H7 (cell line): ENCODE data around the gene SLC23A3. TPM values are rescaled to one million over a fixed set of nuclear protein-coding genes. Genes with fewer than 3 reads are reported as not detected.
A peak's percentile ranks its signal among the peaks of the same experiment; 100 is the strongest.

Source experiments
- DNase-seq: peaks from one replicate; pipeline ENCODE4 v3.0.0; 2012
- H3K27me3 ChIP-seq: 2 replicates; pipeline ENCODE4 v1.6.0; 2011; ENCODE audit warnings: mild to moderate bottlenecking, low read length; ENCODE audit not compliant: control insufficient read depth, insufficient read depth
- H3K36me3 ChIP-seq: replicated peaks from 2 replicates; pipeline ENCODE4 v1.5.1; 2011; ENCODE audit warnings: low read length; ENCODE audit not compliant: control insufficient read depth, insufficient read depth
- H3K4me3 ChIP-seq: 2 replicates; pipeline ENCODE4 v1.5.1; 2011; ENCODE audit warnings: low read depth, mild to moderate bottlenecking, control low read depth, low read length, moderate library complexity; ENCODE audit not compliant: insufficient read depth
- total RNA-seq: library from RNA; depleted of rRNA; stranded (reverse); fragments of >200 nt; shearing (Covaris generic); gene quantifications from 2 replicates; pipeline ENCODE4 v1.2.3, GENCODE V29; 2014; rRNA removed

The SLC23A3 gene
- not detected in 2 replicates for total RNA-seq

- no peak within 1 kb of the TSS for H3K4me3 ChIP-seq
- no peak for DNase-seq
- H3K27me3 ChIP-seq: no peaks in the 10 kb centered on the region; the same call in 1 of the 2 replicates
- peaks cover 4% of the 10 kb centered on the region for H3K36me3 ChIP-seq
Observed at GRCh38 chr2:219169930-219170654, at the start of gene SLC23A3. TSS of gene SLC23A3 (minus strand) at chr2:219170029. CDS start at chr2:219169984, 45 bp downstream.

DNA sequence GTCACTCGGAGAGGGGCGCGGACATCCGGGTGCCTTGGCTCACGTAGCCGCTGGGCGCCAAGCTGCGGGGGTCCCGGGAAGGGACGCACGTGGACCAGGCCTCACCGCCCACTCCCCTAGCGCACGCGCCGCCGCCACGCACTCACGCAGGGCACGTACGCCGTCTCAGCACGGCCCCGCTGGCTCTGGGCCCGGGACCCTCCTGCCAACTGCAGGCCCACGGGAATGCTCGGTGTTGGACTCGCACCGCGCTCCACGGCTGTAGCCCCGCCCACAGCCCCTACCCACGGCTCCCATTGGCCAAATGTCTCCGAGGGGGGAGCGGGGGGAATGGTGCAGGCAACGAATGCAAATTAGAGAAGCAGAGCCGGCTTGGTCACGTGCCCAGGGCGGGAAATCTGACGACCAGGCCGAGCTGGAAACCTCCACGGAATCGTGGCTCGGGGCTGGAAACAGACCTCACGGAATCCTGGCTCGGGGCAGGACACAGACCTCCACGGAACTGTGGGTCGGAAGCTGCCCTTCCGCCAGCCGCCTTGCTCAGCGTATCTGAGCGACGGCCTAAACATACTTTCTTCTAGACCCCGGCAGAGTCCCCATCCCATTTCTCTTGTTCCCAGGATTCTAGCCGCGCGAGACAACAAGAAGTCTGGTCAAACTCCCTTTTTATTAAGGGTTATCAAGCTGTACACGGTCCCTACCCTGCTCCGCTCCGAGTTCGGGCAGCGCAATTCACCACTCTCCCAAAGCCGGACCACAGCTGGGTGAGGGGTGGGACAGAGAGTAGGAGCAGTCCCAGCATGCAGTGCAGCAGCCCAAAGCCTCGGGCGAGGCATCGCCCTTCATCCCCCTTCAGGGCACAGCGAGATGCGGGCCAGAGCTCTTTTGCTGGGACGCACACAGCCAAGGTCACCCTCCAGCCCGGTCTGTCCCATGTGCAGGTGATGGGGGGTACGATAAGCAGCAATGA is 49.2 kb upstream of the SLC23A3 start, which contains the start of gene ABCB6:
Gene ABCB6, minus strand, starts transcription at position 227 of the 970 bp plus-strand sequence. CDS start 285 bp downstream, outside the sequence.
- peak; percentile 98 for DNase-seq
- H3K4me3 ChIP-seq: peak within 1 kb of the TSS; percentile 74
- H3K27me3 ChIP-seq: no peaks in the 10 kb centered on the region
- peaks cover 18% of the 10 kb centered on the region for H3K36me3 ChIP-seq

DNA sequence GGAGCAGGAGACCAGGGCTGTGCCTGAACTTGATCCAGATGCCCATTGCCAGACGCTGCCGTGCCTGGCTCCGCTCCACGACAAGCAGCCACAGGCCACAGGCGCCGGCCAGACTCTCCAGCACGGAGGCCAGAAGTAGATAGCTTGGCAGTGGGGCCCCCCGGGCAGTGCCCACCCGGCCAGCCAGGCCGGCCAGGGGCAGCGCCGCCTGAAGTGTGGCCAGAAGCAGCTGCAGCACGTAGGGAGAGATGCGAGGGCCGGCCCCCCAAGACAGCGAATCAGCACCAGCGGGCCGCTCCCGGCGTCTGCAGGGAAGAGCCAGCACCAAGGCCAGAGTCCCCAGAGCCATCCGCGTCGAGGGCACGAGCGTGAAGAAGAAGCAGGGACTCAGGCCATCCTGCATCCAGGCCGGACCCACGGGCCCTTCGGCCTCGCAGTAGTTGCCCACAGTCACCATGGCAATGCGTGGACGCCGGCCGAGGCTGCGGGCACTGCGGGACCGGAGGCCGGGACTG is 48.4 kb upstream of the SLC23A3 start:
- no peaks in the 10 kb centered on the region for H3K27me3 ChIP-seq
- peak overlapping the region; percentile 74 for H3K4me3 ChIP-seq
- peaks cover 15% of the 10 kb centered on the region for H3K36me3 ChIP-seq
- peak; percentile 93 for DNase-seq

DNA sequence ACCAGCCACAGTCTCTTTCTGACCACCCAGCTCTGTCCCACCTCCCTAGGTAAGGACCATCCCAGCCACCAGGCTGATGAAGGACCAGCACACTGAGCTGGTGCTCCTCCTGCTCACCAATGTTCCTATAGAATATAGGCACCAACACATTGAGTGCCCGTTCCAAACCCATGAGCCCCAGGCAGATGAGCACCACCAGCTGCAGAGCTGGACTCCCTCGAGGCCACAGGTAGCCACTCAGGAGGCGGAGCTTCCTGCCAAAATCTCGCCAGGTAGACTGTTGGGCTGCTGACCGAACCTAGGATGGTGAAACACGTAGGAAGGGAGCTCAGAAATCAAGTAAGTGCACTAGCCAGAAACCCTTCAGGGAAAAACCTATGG is 46.7 kb upstream of the SLC23A3 start:
- Histone ChIP-seq H3K36me3 (peaks cover 15% of the 10 kb centered on the region), H3K4me3 (no peak overlapping the region), H3K27me3 (no peaks in the 10 kb centered on the region)
- DNase-seq: no peak

- DNase-seq: no peak
- H3K4me3 ChIP-seq: no peak overlapping the region
- H3K36me3 ChIP-seq: peaks cover 19% of the 10 kb centered on the region
- no peaks in the 10 kb centered on the region for H3K27me3 ChIP-seq
Observed at GRCh38 chr2:219215871-219216534, 46.2 kb upstream of the SLC23A3 start.

DNA sequence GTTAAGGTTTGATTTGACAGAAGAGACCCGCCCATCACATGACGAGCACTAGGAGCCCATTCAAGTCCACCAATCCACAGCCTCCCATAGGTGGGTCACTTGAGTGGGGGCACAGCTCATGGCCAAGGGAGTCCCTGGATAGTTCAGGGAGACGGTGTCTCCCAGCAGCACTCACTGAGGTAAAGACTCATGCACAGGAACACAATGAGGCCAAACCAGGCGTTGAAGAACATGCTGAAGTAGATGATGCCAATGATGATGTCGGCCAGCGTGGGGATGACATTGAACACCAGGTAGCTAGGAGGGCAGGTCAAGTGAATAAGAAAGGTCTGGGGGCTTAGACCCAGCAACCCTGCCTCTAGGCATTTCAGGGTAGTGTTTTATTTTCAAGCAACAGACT is 45.0 kb upstream of the SLC23A3 start:
- no peaks in the 10 kb centered on the region for H3K27me3 ChIP-seq
- H3K36me3 ChIP-seq: peaks cover 19% of the 10 kb centered on the region
- no peak for DNase-seq
- H3K4me3 ChIP-seq: no peak overlapping the region

DNA sequence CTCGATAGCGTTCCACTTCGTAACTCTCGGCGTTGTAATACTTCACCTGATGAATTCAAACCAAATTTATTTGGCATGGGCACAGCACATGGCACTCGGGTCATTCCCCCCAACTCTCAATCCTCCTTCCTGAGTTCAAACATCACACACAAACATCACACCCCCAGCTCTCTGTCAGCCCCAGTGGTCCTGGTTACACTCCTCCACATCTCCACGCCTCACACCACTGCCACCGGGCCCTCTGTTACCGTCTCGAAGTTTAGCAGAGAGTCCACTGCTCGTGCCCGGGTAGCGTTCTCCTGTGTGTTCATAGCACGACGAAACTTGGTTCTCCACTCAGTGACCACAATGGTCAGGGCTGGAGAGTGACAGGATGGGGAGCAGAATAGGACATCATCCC is 44.3 kb upstream of the SLC23A3 start:
- no peaks in the 10 kb centered on the region for H3K27me3 ChIP-seq
- DNase-seq: no peak
- peaks cover 22% of the 10 kb centered on the region for H3K36me3 ChIP-seq
- no peak overlapping the region for H3K4me3 ChIP-seq

DNA sequence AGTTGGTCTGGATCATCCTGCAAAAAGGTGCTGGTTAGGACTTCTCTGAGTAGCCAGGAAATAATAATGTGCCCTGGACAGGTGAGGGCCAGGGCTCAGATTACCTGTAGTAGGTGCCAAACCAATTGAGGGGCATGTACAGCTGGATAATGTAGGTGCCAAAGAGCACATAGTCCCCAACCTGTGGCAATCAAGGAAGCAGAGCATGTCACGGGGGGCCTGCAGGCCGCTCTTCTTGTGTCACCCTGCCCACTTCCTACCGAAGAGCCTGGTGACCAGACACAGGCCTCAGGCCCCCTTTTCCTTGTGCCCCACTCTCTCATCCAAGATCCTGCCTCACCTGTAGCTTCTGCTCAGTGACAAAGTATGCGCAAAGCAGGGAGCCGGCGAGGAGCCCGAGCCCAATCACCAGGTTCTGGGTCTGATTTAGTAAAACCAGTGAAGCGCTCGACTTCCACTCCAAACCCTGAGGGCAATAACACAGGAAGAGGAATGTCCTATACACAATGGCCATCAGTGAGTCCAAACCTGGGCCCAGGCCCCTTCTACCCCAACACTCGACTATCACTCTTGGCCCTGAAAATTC is 43.8 kb upstream of the SLC23A3 start:
- no peak for DNase-seq
- Histone ChIP-seq H3K4me3 (no peak overlapping the region), H3K36me3 (peaks cover 24% of the 10 kb centered on the region), H3K27me3 (no peaks in the 10 kb centered on the region)

DNA sequence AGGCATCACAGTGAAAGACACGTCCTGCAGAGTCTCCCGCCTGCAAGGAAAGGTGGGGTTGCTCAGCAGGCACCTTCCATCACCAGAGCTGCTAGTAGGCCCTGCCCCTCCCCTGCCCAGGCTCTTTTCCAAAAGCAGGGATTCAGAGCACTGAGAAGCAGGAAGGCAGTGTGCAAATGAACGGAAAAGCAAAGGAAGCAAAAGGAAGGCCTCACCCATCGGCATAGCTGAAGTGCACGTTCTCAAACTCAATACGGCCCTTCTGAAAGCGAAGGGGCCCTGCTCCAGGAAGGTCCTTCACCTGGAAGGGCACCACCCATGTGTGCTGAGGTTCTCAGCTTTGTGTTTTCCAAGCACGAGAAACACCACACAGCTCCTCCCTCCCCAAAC is 43.2 kb upstream of the SLC23A3 start:
- peaks cover 24% of the 10 kb centered on the region for H3K36me3 ChIP-seq

GRCh38 chr2:219210886-219211362 is 41.1 kb upstream of the SLC23A3 start:
- no peak for DNase-seq
- peaks cover 24% of the 10 kb centered on the region for H3K36me3 ChIP-seq

More for the DNA sequence above, 43.2 kb upstream of the SLC23A3 start:
- H3K4me3 ChIP-seq: no peak overlapping the region
- no peak for DNase-seq
- H3K27me3 ChIP-seq: no peaks in the 10 kb centered on the region

GRCh38 chr2:219210196-219210885 is 40.5 kb upstream of the SLC23A3 start:
- H3K27me3 ChIP-seq: no peaks in the 10 kb centered on the region
- H3K36me3 ChIP-seq: peaks cover 24% of the 10 kb centered on the region
- no peak for DNase-seq
- no peak overlapping the region for H3K4me3 ChIP-seq

More at GRCh38 chr2:219210886-219211362, 41.1 kb upstream of the SLC23A3 start:
- Histone ChIP-seq H3K27me3 (no peaks in the 10 kb centered on the region), H3K4me3 (no peak overlapping the region)

DNA sequence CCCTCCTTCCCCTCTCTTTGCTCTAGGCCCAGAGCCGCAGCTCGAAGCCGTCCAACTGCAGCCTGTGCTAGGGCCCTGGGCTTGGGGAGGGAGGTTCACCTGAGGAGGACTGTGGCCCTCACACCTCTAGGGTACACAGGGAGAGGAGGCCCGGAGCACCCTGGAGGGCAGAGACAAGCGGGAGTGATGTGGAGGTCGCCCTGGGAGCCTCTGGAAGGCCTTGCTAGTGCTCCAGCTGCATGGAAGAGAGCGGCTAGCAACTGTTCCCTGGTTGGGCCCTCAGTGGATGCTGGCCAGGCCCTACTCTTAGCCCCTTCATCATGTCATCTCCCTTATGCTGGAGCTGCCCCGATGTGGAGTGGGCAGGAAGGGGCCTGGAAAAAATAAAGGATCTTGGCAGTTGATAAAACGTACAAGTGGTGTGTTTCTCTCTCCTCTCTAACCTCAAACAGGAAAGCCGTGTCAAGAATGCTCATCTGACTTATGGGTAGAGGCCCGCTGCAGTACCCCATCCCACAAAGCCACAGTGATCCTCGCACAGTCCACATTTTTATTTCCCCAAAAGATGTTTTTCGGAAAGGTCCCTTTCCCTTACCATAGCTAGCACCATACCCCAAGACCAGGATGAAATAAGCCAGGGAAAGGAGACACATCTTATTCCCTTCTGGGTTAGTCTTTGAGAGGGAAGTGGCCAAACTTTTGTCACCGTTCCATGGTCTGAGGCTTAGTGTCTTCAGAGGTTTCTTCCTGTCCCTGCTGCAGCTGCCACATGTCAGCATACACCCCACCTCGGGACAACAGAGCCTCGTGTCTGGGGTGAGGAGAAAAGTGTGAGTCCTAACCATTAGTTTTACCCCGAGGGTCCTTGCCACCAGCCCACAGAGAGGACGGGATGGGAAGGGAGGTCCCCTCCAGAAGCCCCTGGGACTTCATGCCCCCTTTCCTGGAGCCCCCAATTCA is 39.7 kb upstream of the SLC23A3 start:
- no peaks in the 10 kb centered on the region for H3K27me3 ChIP-seq
- no peak for DNase-seq
- H3K36me3 ChIP-seq: peaks cover 20% of the 10 kb centered on the region

More for the DNA sequence above, 39.7 kb upstream of the SLC23A3 start:
- no peak overlapping the region for H3K4me3 ChIP-seq
